ENCODE data around the gene EPB41. TPM values are rescaled to one million over a fixed set of nuclear protein-coding genes. Genes with fewer than 3 reads are reported as not detected.
"Not testable (repeated sequence)": the region's sequence is repeated elsewhere in the genome, so short reads cannot be mapped to it uniquely, and the experiment has no call there.

EPB41 gene
- total and polyA plus RNA-seq, 2 experiments from 2014 or later, result 0.89 to 1.5 TPM

DNA sequence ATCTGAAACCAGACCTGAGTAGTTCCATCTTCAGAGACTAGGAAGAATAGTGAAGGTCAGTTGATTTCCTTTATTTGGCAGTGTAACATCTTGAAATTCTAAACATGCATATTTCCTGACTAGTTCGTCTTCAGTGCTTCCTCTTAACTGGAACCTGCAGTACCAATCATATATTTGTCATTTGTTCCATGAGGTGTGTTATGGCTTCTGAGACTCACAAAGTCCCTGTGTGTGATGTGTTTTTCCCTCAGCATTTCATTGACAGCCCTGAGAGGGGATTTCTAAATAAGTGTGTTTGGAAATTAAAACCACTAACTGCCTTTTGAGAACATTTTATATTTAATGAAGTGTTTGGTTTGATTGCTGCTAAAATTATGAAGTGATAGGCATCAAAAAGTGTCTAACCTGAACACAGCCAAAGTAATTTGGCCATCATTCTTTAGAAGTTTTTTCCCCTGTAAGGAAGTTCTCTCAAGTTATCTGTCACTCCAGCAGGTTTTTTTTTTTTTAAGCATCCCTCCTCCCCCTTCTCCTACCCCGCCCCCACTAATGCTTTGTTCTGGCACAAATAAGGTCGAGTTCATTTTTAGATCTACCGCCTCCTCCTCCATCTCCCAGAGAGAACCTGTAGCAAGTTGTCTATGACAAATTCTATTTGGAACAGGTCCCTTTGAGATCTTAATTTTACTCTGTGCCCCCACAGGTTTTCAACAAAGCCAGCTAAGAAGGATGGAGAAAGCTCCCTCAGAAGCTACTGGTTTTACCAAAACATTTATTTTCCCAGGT is 148.0 kb downstream of the EPB41 start:
- H3F3A ChIP-seq (ENCODE audit: insufficient read depth), result no peaks in the 10 kb centered on the region
- H3K79me2 ChIP-seq (ENCODE audit: insufficient read depth), result no peaks in the 10 kb centered on the region
- no peak for TF ChIP-seq EZH2 (IDR thresholded peaks at IDR 0.05; ENCODE audit: insufficient read depth, poor library complexity, severe bottlenecking)
- TF ChIP-seq EZH2phosphoT487 (IDR thresholded peaks at IDR 0.05; ENCODE audit: insufficient read depth, low read depth), result no peak
- H3K9ac ChIP-seq, result no peak overlapping the region
- no peak overlapping the region for H3K4me3 ChIP-seq
- no peak overlapping the region for H3K27ac ChIP-seq
- H3K4me2 ChIP-seq (ENCODE audit: unreplicated experiment), result no peak overlapping the region
- no peak for DNase-seq
- no peaks in the 10 kb centered on the region for H4K20me1 ChIP-seq (ENCODE audit: insufficient read depth)
- no peaks in the 10 kb centered on the region for H3K4me1 ChIP-seq (ENCODE audit: insufficient read depth)
- no peaks in the 10 kb centered on the region for H3K27me3 ChIP-seq (replicated peaks; ENCODE audit: insufficient read depth)
- no peaks in the 10 kb centered on the region for H3K9me2 ChIP-seq (ENCODE audit: insufficient read depth)
- 61 to 64% methylated on average over 4 of the region's 4 CpGs for WGBS, 2 experiments (ENCODE audit: low coverage in 1 of 2, low lambda C conversion rate in 2 of 2, missing lambda C conversion rate in 2 of 2)
- in situ Hi-C loops (cut with MboI), result no loop called here
- H2AFZ ChIP-seq, result no peak overlapping the region
- H3K36me3 ChIP-seq (ENCODE audit: low read depth), result no peaks in the 10 kb centered on the region
- no peaks in the 10 kb centered on the region for H3K9me3 ChIP-seq (ENCODE audit: low read depth)

GRCh38 chr1:29064064-29064463 is 149.7 kb downstream of the EPB41 start:
- H2AFZ ChIP-seq, result no peak overlapping the region
- H3F3A ChIP-seq (ENCODE audit: insufficient read depth), result no peaks in the 10 kb centered on the region
- DNase-seq, result no peak
- no peaks in the 10 kb centered on the region for H3K9me2 ChIP-seq (ENCODE audit: insufficient read depth)
- no peaks in the 10 kb centered on the region for H3K27me3 ChIP-seq (replicated peaks; ENCODE audit: insufficient read depth)
- in situ Hi-C loops (cut with MboI), result no loop called here
- no peaks in the 10 kb centered on the region for H3K36me3 ChIP-seq (ENCODE audit: low read depth)
- no peak for TF ChIP-seq EZH2 (IDR thresholded peaks at IDR 0.05; ENCODE audit: insufficient read depth, poor library complexity, severe bottlenecking)
- H3K4me1 ChIP-seq (ENCODE audit: insufficient read depth), result no peaks in the 10 kb centered on the region
- no peak overlapping the region for H3K4me2 ChIP-seq (ENCODE audit: unreplicated experiment)
- no peak overlapping the region for H3K4me3 ChIP-seq
- H3K79me2 ChIP-seq (ENCODE audit: insufficient read depth), result no peaks in the 10 kb centered on the region
- H3K27ac ChIP-seq, result no peak overlapping the region
- 38 to 70% methylated on average over 1 of the region's 1 CpG for WGBS, 2 experiments (ENCODE audit: low coverage in 1 of 2, low lambda C conversion rate in 2 of 2, missing lambda C conversion rate in 2 of 2)
- no peaks in the 10 kb centered on the region for H4K20me1 ChIP-seq (ENCODE audit: insufficient read depth)
- no peaks in the 10 kb centered on the region for H3K9me3 ChIP-seq (ENCODE audit: low read depth)
- no peak overlapping the region for H3K9ac ChIP-seq

- Histone ChIP-seq H2AFZ (no peak overlapping the region), H3F3A (ENCODE audit: insufficient read depth) (no peaks in the 10 kb centered on the region), H3K27me3 (replicated peaks; ENCODE audit: insufficient read depth) (no peaks in the 10 kb centered on the region), H3K79me2 (ENCODE audit: insufficient read depth) (no peaks in the 10 kb centered on the region), H4K20me1 (ENCODE audit: insufficient read depth) (no peaks in the 10 kb centered on the region), H3K9me2 (ENCODE audit: insufficient read depth) (no peaks in the 10 kb centered on the region), H3K9me3 (ENCODE audit: low read depth) (no peaks in the 10 kb centered on the region), H3K36me3 (ENCODE audit: low read depth) (no peaks in the 10 kb centered on the region), H3K27ac (no peak overlapping the region), H3K4me3 (no peak overlapping the region), H3K9ac (no peak overlapping the region), H3K4me2 (ENCODE audit: unreplicated experiment) (no peak overlapping the region), H3K4me1 (ENCODE audit: insufficient read depth) (no peaks in the 10 kb centered on the region)
- DNase-seq, result no peak
- TF ChIP-seq EZH2phosphoT487 (IDR thresholded peaks at IDR 0.05; ENCODE audit: insufficient read depth, low read depth) (no peak), EZH2 (IDR thresholded peaks at IDR 0.05; ENCODE audit: insufficient read depth, poor library complexity, severe bottlenecking) (no peak)
- in situ Hi-C loops (cut with MboI), result no loop called here
- 85 to 96% methylated on average over 2 of the region's 2 CpGs for WGBS, 2 experiments (ENCODE audit: low coverage in 1 of 2, low lambda C conversion rate in 2 of 2, missing lambda C conversion rate in 2 of 2)
These were observed 162.8 kb downstream of the EPB41 start for GRCh38 chr1:29077155-29077554.

DNA sequence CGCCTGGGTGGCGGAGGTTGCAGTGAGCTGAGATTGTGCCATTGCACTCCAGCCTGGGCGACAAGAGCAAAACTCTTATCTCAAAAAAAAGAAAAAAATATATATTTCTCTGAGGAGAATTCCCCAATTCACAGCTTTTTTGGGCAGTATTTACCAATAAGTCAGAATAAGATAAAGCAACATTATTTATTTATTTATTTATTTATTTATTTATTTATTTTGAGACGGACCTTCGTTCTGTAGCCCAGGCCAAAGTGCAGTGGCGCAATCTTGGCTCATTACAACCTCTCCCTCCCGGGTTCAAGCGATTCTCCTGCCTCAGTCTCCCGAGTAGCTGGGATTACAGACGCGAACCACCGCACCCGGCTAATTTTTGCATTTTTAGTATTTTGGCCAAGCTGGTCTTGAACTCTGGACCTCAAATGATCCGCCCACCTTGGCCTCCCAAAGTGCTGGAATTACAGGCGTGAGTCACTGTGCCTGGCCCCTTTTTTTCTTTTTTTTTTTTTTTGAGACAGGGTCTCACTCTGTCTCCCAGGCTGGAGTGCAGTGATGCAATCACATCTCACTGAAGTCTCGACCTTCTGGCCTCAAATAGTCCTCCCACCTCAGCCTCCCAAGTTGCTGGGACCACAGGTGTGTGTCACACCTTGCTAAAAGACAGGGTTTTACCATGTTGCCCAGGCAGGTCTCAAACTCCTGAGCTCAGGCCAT is 165.7 kb downstream of the EPB41 start:
- H3K36me3 ChIP-seq (ENCODE audit: low read depth); H3K9me3 ChIP-seq (ENCODE audit: low read depth); H3K27ac ChIP-seq; DNase-seq; H4K20me1 ChIP-seq (ENCODE audit: insufficient read depth); H3K4me1 ChIP-seq (ENCODE audit: insufficient read depth); H3K9me2 ChIP-seq (ENCODE audit: insufficient read depth); H3K4me3 ChIP-seq; H3K79me2 ChIP-seq (ENCODE audit: insufficient read depth); H3F3A ChIP-seq (ENCODE audit: insufficient read depth); H3K4me2 ChIP-seq (ENCODE audit: unreplicated experiment); H2AFZ ChIP-seq; in situ Hi-C loops (cut with MboI); H3K27me3 ChIP-seq (replicated peaks; ENCODE audit: insufficient read depth); H3K9ac ChIP-seq: not testable (repeated sequence)
- 87% methylated on average over 16 of the region's 16 CpGs for WGBS, 2 experiments (ENCODE audit: low coverage in 1 of 2, low lambda C conversion rate in 2 of 2, missing lambda C conversion rate in 2 of 2)

Data from GM23248 (cell line).